Osteocyte (in vitro differentiated cells): ENCODE measurements around the gene DACH1. TPM values are rescaled to one million over a fixed set of nuclear protein-coding genes. Genes with fewer than 3 reads are reported as not detected.

Experiments
- DNase-seq: peaks from one replicate; pipeline ENCODE4 v3.0.0; 2021; ENCODE audit warnings: mixed read lengths; ENCODE audit not compliant: unreplicated experiment; ENCODE audit errors: extremely low spot score
- H3K27ac Mint-ChIP-seq: one replicate; pipeline ENCODE4 v1.8.0; 2021; ENCODE audit warnings: mild to moderate bottlenecking, mixed read lengths; ENCODE audit not compliant: unreplicated experiment
- H3K27me3 Mint-ChIP-seq: one replicate; pipeline ENCODE4 v1.8.0; 2021; ENCODE audit warnings: mixed read lengths; ENCODE audit not compliant: unreplicated experiment
- H3K36me3 Mint-ChIP-seq: one replicate; pipeline ENCODE4 v1.8.0; 2021; ENCODE audit warnings: mixed read lengths; ENCODE audit not compliant: unreplicated experiment
- H3K4me1 Mint-ChIP-seq: one replicate; pipeline ENCODE4 v1.8.0; 2021; ENCODE audit warnings: mixed read lengths; ENCODE audit not compliant: unreplicated experiment
- H3K4me3 Mint-ChIP-seq: one replicate; pipeline ENCODE4 v1.8.0; 2021; ENCODE audit warnings: mild to moderate bottlenecking, moderate library complexity, mixed read lengths; ENCODE audit not compliant: unreplicated experiment
- H3K9me3 Mint-ChIP-seq: one replicate; pipeline ENCODE4 v1.8.0; 2021; ENCODE audit warnings: mixed read lengths; ENCODE audit not compliant: unreplicated experiment
- total RNA-seq: library from RNA; stranded (reverse); gene quantifications from 2 replicates; pipeline ENCODE4 v1.2.1, GENCODE V29; 2021
- TF ChIP-seq, protein P1 (sequence below): fragments of 200-600 bp; sonication (generic); IDR thresholded peaks from 2 replicates; pipeline ENCODE4 v1.5.0; 2021; ENCODE audit warnings: antibody characterized with exemption, mild to moderate bottlenecking, moderate library complexity

The DACH1 gene
- total RNA-seq, 1 donor from 2014 or later, result 0.54 TPM

DNA sequence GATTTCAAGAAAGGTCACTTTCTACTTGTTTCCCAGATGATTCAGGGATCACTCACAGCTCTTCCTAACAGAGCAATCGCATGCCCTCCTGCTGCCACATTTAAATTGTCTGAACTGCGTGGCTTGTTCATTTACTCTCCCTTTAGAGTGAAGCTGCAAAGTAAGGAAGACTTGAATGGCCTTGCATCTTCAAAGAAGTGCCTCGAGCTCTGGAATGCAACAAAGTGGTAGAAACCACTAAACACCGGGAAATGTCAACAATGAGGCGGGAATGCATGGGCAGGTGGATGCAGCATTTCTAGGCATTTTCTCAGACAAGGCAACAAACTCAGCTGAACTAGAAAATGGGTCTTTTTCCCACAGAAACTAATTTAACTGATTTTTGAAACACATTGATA lies 10.3 kb upstream of the DACH1 start:
- H3K36me3 Mint-ChIP-seq, result no peaks in the 10 kb centered on the region
- H3K27me3 Mint-ChIP-seq, result peaks cover 49% of the 10 kb centered on the region
- TF ChIP-seq, protein P1, sequence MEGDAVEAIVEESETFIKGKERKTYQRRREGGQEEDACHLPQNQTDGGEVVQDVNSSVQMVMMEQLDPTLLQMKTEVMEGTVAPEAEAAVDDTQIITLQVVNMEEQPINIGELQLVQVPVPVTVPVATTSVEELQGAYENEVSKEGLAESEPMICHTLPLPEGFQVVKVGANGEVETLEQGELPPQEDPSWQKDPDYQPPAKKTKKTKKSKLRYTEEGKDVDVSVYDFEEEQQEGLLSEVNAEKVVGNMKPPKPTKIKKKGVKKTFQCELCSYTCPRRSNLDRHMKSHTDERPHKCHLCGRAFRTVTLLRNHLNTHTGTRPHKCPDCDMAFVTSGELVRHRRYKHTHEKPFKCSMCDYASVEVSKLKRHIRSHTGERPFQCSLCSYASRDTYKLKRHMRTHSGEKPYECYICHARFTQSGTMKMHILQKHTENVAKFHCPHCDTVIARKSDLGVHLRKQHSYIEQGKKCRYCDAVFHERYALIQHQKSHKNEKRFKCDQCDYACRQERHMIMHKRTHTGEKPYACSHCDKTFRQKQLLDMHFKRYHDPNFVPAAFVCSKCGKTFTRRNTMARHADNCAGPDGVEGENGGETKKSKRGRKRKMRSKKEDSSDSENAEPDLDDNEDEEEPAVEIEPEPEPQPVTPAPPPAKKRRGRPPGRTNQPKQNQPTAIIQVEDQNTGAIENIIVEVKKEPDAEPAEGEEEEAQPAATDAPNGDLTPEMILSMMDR, result no peak
- no peak overlapping the region for H3K27ac Mint-ChIP-seq
- no peaks in the 10 kb centered on the region for H3K9me3 Mint-ChIP-seq
- no peak overlapping the region for H3K4me3 Mint-ChIP-seq
- peaks cover 2% of the 10 kb centered on the region for H3K4me1 Mint-ChIP-seq
- DNase-seq, result no peak

GRCh38 chr13:71876648-71877255 lies 9.7 kb upstream of the DACH1 start:
- Mint-ChIP-seq H3K27ac (no peak overlapping the region), H3K36me3 (no peaks in the 10 kb centered on the region), H3K4me3 (no peak overlapping the region), H3K9me3 (no peaks in the 10 kb centered on the region), H3K4me1 (peaks cover 2% of the 10 kb centered on the region), H3K27me3 (peaks cover 53% of the 10 kb centered on the region)
- TF ChIP-seq, protein P1, result no peak
- no peak for DNase-seq

- no peak overlapping the region for H3K4me3 Mint-ChIP-seq
- H3K9me3 Mint-ChIP-seq, result no peaks in the 10 kb centered on the region
- no peak for DNase-seq
- H3K27ac Mint-ChIP-seq, result no peak overlapping the region
- peaks cover 2% of the 10 kb centered on the region for H3K4me1 Mint-ChIP-seq
- H3K36me3 Mint-ChIP-seq, result no peaks in the 10 kb centered on the region
- TF ChIP-seq, protein P1, result no peak
- peaks cover 62% of the 10 kb centered on the region for H3K27me3 Mint-ChIP-seq
These were observed 8.8 kb upstream of the DACH1 start for GRCh38 chr13:71875823-71876222.

DNA sequence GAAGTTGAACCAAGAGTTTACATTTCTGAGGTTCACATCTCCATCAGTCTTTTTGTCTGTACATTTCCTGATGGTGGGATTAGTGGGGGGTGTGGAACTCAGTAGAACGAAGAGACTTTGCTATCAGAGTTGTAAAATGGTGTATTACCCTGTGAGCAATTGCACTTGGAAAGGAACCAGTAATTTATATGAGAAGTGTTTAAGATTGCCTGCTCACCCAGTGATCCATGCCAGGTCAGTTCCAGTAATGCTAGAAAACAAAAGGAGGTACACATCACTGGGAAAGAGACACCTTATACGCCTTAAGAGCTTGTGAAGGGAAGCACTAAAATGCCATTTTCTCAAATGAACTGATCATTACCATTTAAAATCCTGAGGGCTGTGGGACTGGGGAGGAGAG lies 7.5 kb upstream of the DACH1 start:
- TF ChIP-seq, protein P1, result no peak
- peaks cover 2% of the 10 kb centered on the region for H3K4me1 Mint-ChIP-seq
- no peak overlapping the region for H3K27ac Mint-ChIP-seq
- H3K36me3 Mint-ChIP-seq, result no peaks in the 10 kb centered on the region
- H3K9me3 Mint-ChIP-seq, result no peaks in the 10 kb centered on the region
- H3K4me3 Mint-ChIP-seq, result no peak overlapping the region
- peaks cover 67% of the 10 kb centered on the region for H3K27me3 Mint-ChIP-seq
- no peak for DNase-seq

GRCh38 chr13:71873418-71874247 lies 6.6 kb upstream of the DACH1 start:
- H3K4me3 Mint-ChIP-seq, result no peak overlapping the region
- no peak for DNase-seq
- H3K27me3 Mint-ChIP-seq, result peaks cover 75% of the 10 kb centered on the region
- no peaks in the 10 kb centered on the region for H3K4me1 Mint-ChIP-seq
- H3K36me3 Mint-ChIP-seq, result no peaks in the 10 kb centered on the region
- TF ChIP-seq, protein P1, result no peak
- H3K9me3 Mint-ChIP-seq, result no peaks in the 10 kb centered on the region
- no peak overlapping the region for H3K27ac Mint-ChIP-seq
